ENCODE data around the gene RPS23.
A peak's percentile ranks its signal among the peaks of the same experiment; 100 is the strongest.

RPS23 gene

GRCh38 chr5:82277987-82278710, at the start of gene RPS23:
TSS of gene RPS23 (minus strand) at chr5:82278354. CDS start at chr5:82278323, 31 bp downstream.
- DNase-seq (ENCODE audit: low read depth) = peak; percentile 81

GRCh38 chr5:82327941-82328340, 49.8 kb upstream of the RPS23 start:
- DNase-seq (ENCODE audit: low read depth) = no peak

- no peak for DNase-seq (ENCODE audit: low read depth)
Measured at GRCh38 chr5:82325996-82326395, 47.8 kb upstream of the RPS23 start.

- DNase-seq (ENCODE audit: low read depth) = no peak
Measured at GRCh38 chr5:82325155-82325554, 47.0 kb upstream of the RPS23 start.

GRCh38 chr5:82320966-82321365, 42.8 kb upstream of the RPS23 start:
- DNase-seq (ENCODE audit: low read depth) = no peak

- no peak for DNase-seq (ENCODE audit: low read depth)
Measured at GRCh38 chr5:82319651-82320376, 41.7 kb upstream of the RPS23 start.

- DNase-seq (ENCODE audit: low read depth) = no peak
Measured at GRCh38 chr5:82319192-82319591, 41.0 kb upstream of the RPS23 start.

- no peak for DNase-seq (ENCODE audit: low read depth)
Measured at GRCh38 chr5:82314964-82315758, 37.0 kb upstream of the RPS23 start.

- DNase-seq (ENCODE audit: low read depth) = no peak
Measured at GRCh38 chr5:82313016-82313415, 34.9 kb upstream of the RPS23 start.

GRCh38 chr5:82312373-82312856, 34.3 kb upstream of the RPS23 start:
- no peak for DNase-seq (ENCODE audit: low read depth)

- no peak for DNase-seq (ENCODE audit: low read depth)
Measured at GRCh38 chr5:82309091-82309531, 31.0 kb upstream of the RPS23 start.

- DNase-seq (ENCODE audit: low read depth) = no peak
Measured at GRCh38 chr5:82308416-82308815, 30.3 kb upstream of the RPS23 start.

- DNase-seq (ENCODE audit: low read depth) = no peak
Measured at GRCh38 chr5:82307451-82307850, 29.3 kb upstream of the RPS23 start.

- DNase-seq (ENCODE audit: low read depth) = no peak
Measured at GRCh38 chr5:82306151-82306550, 28.0 kb upstream of the RPS23 start.

GRCh38 chr5:82301190-82301589, 23.0 kb upstream of the RPS23 start:
- DNase-seq (ENCODE audit: low read depth) = no peak

- no peak for DNase-seq (ENCODE audit: low read depth)
Measured at GRCh38 chr5:82298668-82299067, 20.5 kb upstream of the RPS23 start.

- DNase-seq (ENCODE audit: low read depth) = no peak
Measured at GRCh38 chr5:82297711-82298110, 19.6 kb upstream of the RPS23 start.

GRCh38 chr5:82296929-82297328, 18.8 kb upstream of the RPS23 start:
- DNase-seq (ENCODE audit: low read depth) = no peak

GRCh38 chr5:82295959-82296531, 17.9 kb upstream of the RPS23 start:
- no peak for DNase-seq (ENCODE audit: low read depth)

- DNase-seq (ENCODE audit: low read depth) = no peak
Measured at GRCh38 chr5:82295144-82295543, 17.0 kb upstream of the RPS23 start.

GRCh38 chr5:82291420-82291819, 13.3 kb upstream of the RPS23 start:
- no peak for DNase-seq (ENCODE audit: low read depth)

GRCh38 chr5:82290908-82291307, 12.8 kb upstream of the RPS23 start:
- no peak for DNase-seq (ENCODE audit: low read depth)

Data from activated T-cell treated with anti-CD3 and anti-CD28 coated beads for 1 hour (primary cell).